Measurements from ENCODE around the gene ATP2C1.

ATP2C1 gene

GRCh38 chr3:130892759-130893375 is 1.0 kb upstream of the ATP2C1 start:
- in situ Hi-C loops (cut with HindIII; ENCODE audit: low pct_ligation_motif_present, low pct_unique_long_range_greater_than_20kb, low sequenced_read_pairs), result no loop called here
- peak; percentile 73 for DNase-seq

- in situ Hi-C loops (cut with HindIII; ENCODE audit: low pct_ligation_motif_present, low pct_unique_long_range_greater_than_20kb, low sequenced_read_pairs), result no loop called here
- DNase-seq, result peak; percentile 36
Observed at GRCh38 chr3:130894130-130894985, 474 bp downstream of the ATP2C1 start.

- DNase-seq, result peak; percentile 23
- in situ Hi-C loops (cut with HindIII; ENCODE audit: low pct_ligation_motif_present, low pct_unique_long_range_greater_than_20kb, low sequenced_read_pairs), result no loop called here
Observed at GRCh38 chr3:130894986-130895280, 1.0 kb downstream of the ATP2C1 start.

GRCh38 chr3:130895690-130896488 is 2.0 kb downstream of the ATP2C1 start:
- in situ Hi-C loops (cut with HindIII; ENCODE audit: low pct_ligation_motif_present, low pct_unique_long_range_greater_than_20kb, low sequenced_read_pairs), result no loop called here
- no peak for DNase-seq

- in situ Hi-C loops (cut with HindIII; ENCODE audit: low pct_ligation_motif_present, low pct_unique_long_range_greater_than_20kb, low sequenced_read_pairs), result no loop called here
Observed at GRCh38 chr3:130897316-130897715, 3.4 kb downstream of the ATP2C1 start.

GRCh38 chr3:130900959-130901358 is 7.1 kb downstream of the ATP2C1 start:
- in situ Hi-C loops (cut with HindIII; ENCODE audit: low pct_ligation_motif_present, low pct_unique_long_range_greater_than_20kb, low sequenced_read_pairs), result no loop called here
- DNase-seq, result peak; percentile 39

More at GRCh38 chr3:130897316-130897715, 3.4 kb downstream of the ATP2C1 start:
- no peak for DNase-seq

- DNase-seq, result no peak
- in situ Hi-C loops (cut with HindIII; ENCODE audit: low pct_ligation_motif_present, low pct_unique_long_range_greater_than_20kb, low sequenced_read_pairs), result no loop called here
Observed at GRCh38 chr3:130901463-130902204, 7.8 kb downstream of the ATP2C1 start.

GRCh38 chr3:130903412-130903908 is 9.6 kb downstream of the ATP2C1 start:
- in situ Hi-C loops (cut with HindIII; ENCODE audit: low pct_ligation_motif_present, low pct_unique_long_range_greater_than_20kb, low sequenced_read_pairs), result no loop called here
- no peak for DNase-seq

GRCh38 chr3:130904491-130904890 is 10.6 kb downstream of the ATP2C1 start:
- in situ Hi-C loops (cut with HindIII; ENCODE audit: low pct_ligation_motif_present, low pct_unique_long_range_greater_than_20kb, low sequenced_read_pairs), result no loop called here

GRCh38 chr3:130905551-130905950 is 11.7 kb downstream of the ATP2C1 start:
- in situ Hi-C loops (cut with HindIII; ENCODE audit: low pct_ligation_motif_present, low pct_unique_long_range_greater_than_20kb, low sequenced_read_pairs), result no loop called here
- no peak for DNase-seq

More at GRCh38 chr3:130904491-130904890, 10.6 kb downstream of the ATP2C1 start:
- DNase-seq, result no peak

- in situ Hi-C loops (cut with HindIII; ENCODE audit: low pct_ligation_motif_present, low pct_unique_long_range_greater_than_20kb, low sequenced_read_pairs), result no loop called here
- DNase-seq, result no peak
Observed at GRCh38 chr3:130906374-130906995, 12.6 kb downstream of the ATP2C1 start.

GRCh38 chr3:130907500-130907899 is 13.6 kb downstream of the ATP2C1 start:
- in situ Hi-C loops (cut with HindIII; ENCODE audit: low pct_ligation_motif_present, low pct_unique_long_range_greater_than_20kb, low sequenced_read_pairs), result no loop called here
- DNase-seq, result no peak

GRCh38 chr3:130907966-130908365 is 14.1 kb downstream of the ATP2C1 start:
- in situ Hi-C loops (cut with HindIII; ENCODE audit: low pct_ligation_motif_present, low pct_unique_long_range_greater_than_20kb, low sequenced_read_pairs), result no loop called here
- no peak for DNase-seq

- in situ Hi-C loops (cut with HindIII; ENCODE audit: low pct_ligation_motif_present, low pct_unique_long_range_greater_than_20kb, low sequenced_read_pairs), result no loop called here
- DNase-seq, result no peak
Observed at GRCh38 chr3:130915567-130916292, 21.8 kb downstream of the ATP2C1 start.

GRCh38 chr3:130916507-130917167 is 22.8 kb downstream of the ATP2C1 start:
- in situ Hi-C loops (cut with HindIII; ENCODE audit: low pct_ligation_motif_present, low pct_unique_long_range_greater_than_20kb, low sequenced_read_pairs), result no loop called here
- no peak for DNase-seq

GRCh38 chr3:130918328-130918727 is 24.4 kb downstream of the ATP2C1 start:
- no peak for DNase-seq
- in situ Hi-C loops (cut with HindIII; ENCODE audit: low pct_ligation_motif_present, low pct_unique_long_range_greater_than_20kb, low sequenced_read_pairs), result no loop called here

- DNase-seq, result peak; percentile 35
- in situ Hi-C loops (cut with HindIII; ENCODE audit: low pct_ligation_motif_present, low pct_unique_long_range_greater_than_20kb, low sequenced_read_pairs), result no loop called here
Observed at GRCh38 chr3:130925628-130926027, 31.7 kb downstream of the ATP2C1 start.

All from ACHN (cell line).